Fibroblast of upper back skin (primary cell): ENCODE results near the gene GNRH2.
"Not testable (repeated sequence)": the region's sequence is repeated elsewhere in the genome, so short reads cannot be mapped to it uniquely, and the experiment has no call there.

Experiments
- DNase-seq: peaks from one replicate; pipeline ENCODE4 v3.0.0-alpha.2; 2013

GNRH2 gene

GRCh38 chr20:3075315-3075714, 31.9 kb downstream of the GNRH2 start:
- DNase-seq = not testable (repeated sequence)

DNA sequence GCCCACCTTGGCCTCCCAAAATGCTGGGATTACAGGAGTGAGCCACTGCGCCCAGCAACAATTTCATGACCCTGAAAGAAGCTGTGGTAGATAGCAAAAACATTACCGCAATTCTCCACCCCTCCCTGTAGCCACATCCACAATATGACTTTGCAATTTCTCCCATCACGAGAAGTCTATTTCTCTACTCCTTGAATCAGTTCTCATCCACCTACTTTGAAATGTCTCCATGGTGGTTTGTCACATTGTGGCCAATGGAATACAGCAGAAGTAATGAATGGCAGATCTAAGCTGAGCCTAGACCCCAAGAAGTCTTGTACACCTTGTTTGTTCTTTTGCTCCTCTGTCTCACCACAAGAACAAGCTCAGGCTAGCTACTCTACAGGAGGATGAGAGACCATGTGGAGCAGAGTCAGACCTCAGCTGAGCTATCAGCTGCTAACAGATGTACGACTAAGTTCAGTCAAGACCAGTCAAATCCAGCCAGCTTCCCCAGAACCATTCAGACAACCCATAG, 34.3 kb downstream of the GNRH2 start:
- DNase-seq = no peak

GRCh38 chr20:3080939-3081388, 37.5 kb downstream of the GNRH2 start:
- no peak for DNase-seq

GRCh38 chr20:3081641-3082040, 38.2 kb downstream of the GNRH2 start:
- DNase-seq = no peak

- no peak for DNase-seq
These were observed 39.0 kb downstream of the GNRH2 start for GRCh38 chr20:3082306-3082951.

- no peak for DNase-seq
These were observed 39.8 kb downstream of the GNRH2 start for GRCh38 chr20:3082955-3083952.

- DNase-seq = no peak
These were observed 41.0 kb downstream of the GNRH2 start, which contains the start of gene AVP for GRCh38 chr20:3084283-3084985. TSS of gene AVP (minus strand) at chr20:3084724. CDS start at chr20:3084674, 50 bp downstream.

GRCh38 chr20:3084986-3085360, 41.6 kb downstream of the GNRH2 start:
- no peak for DNase-seq

GRCh38 chr20:3085571-3086072, 42.2 kb downstream of the GNRH2 start:
- no peak for DNase-seq

- no peak for DNase-seq
These were observed 44.6 kb downstream of the GNRH2 start for GRCh38 chr20:3088031-3088430.

GRCh38 chr20:3090565-3090964, 47.1 kb downstream of the GNRH2 start:
- no peak for DNase-seq

- peak; percentile 19 for DNase-seq
These were observed 49.4 kb downstream of the GNRH2 start for GRCh38 chr20:3092611-3093379.

- no peak for DNase-seq
These were observed 50.5 kb downstream of the GNRH2 start for GRCh38 chr20:3093861-3094361.

- no peak for DNase-seq
These were observed 51.6 kb downstream of the GNRH2 start for GRCh38 chr20:3094848-3095629.
